Epidermal melanocyte (primary cell): ENCODE measurements around the gene COPZ1.
"Not testable (repeated sequence)": the region's sequence is repeated elsewhere in the genome, so short reads cannot be mapped to it uniquely, and the experiment has no call there.

Experiments used
- DNase-seq: peaks from one replicate; pipeline ENCODE4 v3.0.0; 2011; ENCODE audit warnings: low spot score; ENCODE audit not compliant: insufficient read length

The COPZ1 gene, protein sequence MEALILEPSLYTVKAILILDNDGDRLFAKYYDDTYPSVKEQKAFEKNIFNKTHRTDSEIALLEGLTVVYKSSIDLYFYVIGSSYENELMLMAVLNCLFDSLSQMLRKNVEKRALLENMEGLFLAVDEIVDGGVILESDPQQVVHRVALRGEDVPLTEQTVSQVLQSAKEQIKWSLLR

DNA sequence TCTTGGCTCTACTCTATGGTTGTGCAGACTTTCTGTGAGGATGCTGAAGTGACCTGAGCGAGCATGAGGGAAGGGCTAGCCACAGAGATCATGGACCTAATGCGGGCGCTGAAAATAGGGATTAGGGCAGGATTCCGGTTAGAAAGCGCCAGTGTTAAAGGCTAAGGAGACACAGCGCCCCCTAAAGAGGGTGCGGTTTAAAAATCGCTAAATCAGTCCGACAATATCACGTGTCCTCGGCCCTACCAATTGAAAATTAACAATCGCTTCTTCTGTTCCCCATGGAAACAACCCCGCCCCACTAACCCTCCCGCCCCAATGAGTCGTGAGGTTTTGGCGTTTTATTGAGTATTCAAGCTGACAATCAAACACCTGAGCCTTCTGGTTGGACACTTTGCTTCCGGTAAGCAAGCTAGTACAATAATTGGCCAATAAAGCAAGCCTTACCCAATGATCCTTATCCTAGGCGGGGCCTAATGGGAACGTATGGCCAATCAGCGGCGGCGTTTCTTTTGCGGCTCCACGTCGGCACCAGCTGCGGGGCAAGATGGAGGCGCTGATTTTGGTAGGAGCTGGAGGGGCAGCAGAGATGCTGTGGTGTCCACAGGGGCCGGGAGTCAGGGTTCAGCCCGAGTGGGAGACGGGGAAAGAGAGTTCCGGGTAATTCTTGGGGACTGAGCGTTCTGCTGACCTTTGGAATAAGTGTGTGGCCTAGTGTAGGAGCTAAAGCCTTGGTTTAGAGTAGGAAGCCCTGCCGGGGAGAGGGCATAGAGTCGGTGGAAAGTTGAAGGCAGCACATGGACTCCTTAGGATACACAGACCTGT lies at the start of gene COPZ1:
COPZ1 (plus strand) TSS at position 515 of the 825 bp plus-strand sequence; CDS start at position 548, 33 bp downstream.
- DNase-seq: peak; percentile 96

DNA sequence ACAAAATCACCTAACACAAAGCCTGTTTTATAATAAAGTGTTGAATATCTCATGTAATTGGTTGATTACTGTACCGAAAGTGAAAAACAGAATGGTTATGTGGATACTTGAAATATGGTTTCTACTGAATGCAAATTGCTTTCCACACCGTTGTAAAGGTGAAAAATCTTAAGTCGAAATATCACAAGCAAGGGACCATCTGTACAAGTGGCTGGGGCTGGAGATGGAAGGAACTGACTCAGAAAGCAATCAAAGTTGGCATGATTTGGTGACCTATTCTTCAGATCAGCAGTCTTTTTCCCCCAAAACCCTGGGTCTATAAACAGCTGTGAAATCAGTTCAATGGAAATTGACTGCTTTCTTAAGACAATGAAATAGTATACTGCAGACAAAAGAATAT lies 48.6 kb upstream of the COPZ1 start:
- DNase-seq: no peak

DNA sequence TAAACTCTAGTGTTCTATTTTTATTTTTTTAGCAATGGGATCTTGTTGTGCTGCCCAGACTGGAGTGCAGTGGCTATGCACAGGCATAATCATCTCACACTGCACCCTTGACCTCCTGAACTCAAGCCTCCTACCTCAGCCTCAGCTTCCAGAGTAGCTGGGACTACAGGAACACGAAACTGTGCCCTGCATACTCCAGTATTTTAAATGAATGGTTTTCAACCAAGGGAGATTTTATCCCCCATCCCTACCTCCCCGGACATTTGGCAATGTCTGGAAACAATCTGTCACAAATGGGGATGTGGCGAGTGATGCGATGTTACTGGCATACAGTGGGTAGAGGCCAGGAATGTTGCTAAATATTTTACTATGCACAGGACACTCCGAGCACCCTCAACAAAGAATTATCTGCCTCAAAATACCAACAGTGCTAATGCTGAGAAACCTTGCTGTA lies 47.1 kb upstream of the COPZ1 start:
- no peak for DNase-seq

DNA sequence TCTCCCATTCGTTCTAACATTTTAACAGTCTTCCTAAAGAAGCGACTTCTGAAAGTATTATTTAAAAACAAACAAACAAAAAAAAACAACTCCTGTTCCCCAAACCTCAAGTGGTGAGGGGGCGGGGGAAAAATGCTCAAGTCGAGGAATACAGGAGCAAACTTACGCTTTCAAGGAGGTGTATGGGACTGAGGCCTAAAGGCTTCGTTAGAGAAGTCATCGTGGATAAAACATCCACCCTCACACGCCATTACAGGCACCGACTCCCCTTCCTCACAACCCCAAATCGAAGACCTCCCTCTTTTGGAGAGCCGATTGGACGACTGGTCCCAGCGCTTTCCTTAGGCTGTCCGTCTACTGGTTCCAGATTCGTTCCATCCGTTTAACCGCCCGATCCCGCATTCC lies 45.7 kb upstream of the COPZ1 start:
- no peak for DNase-seq

DNA sequence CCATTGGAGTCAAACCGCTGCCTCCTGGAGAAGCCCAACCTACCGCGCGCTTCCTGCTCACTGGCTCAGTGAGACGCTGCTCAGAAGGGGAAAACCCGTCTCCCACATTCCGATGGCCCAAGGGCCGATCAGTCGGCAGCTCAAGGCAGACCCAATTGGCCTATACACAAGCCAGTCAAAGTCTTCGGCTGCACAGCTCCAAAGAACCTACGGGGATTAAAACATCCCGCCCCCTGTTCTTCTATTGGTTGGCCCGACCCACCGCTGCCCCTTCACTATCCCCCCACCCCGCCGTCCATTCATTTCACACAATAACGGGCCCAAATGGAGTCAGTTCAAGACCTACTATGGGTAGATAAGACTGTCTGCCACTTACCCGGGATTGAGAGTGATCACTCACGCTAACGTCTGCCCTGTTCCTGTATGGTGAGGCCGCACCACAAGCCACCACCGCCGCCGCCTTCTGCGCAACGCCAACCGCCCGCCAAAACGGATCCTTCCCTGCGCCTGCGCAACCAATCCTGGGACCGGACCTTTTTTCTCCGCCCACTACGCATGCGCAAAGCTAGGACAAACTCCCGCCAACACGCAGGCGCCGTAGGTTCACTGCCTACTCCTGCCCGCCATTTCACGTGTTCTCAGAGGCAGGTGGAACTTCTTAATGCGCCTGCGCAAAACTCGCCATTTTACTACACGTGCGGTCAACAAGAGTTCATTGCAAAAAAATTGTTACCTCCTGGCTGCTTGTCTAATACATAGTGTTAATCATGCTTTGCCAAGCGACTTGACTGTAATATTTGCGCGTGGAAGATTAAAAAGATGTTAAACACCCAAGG lies 45.1 kb upstream of the COPZ1 start, which contains the start of gene CBX5:
CBX5 (minus strand) TSS at position 491 of the 836 bp plus-strand sequence. CDS start 22,472 bp downstream, outside the sequence.
- peak; percentile 94 for DNase-seq

DNA sequence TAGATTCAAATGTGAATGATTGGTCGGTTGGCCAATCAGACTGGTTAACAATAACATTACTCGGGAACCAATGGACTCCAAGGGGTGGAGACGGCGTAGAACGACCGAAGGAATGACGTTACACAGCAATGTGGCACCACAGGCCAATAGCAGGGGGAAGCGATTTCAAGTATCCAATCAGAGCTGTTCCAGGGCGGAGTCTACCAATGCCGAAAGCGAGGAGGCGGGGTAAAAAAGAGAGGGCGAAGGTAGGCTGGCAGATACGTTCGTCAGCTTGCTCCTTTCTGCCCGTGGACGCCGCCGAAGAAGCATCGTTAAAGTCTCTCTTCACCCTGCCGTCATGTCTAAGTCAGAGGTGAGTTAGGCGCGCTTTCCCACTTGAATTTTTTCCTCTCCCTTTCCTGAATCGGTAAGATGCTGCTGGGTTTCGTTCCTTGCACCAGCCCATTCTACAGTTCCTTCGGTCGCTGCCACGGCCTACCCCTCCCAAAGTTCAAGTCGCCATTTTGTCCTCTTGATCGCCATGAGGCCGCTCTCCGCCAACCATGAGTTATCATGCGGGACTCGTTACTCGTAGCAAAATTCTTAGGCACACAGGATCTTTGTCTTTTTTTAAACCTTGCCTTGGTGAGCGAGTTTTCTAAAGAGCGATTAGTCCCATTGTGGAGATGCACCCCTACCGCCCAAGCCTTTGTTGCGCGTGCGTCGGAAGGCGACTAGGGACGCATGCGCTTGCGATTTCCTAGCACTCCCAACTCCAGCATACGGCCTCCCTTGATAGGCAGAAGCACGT lies 44.3 kb upstream of the COPZ1 start, which contains the start of gene HNRNPA1:
HNRNPA1 (plus strand) TSS at position 259 of the 793 bp plus-strand sequence; CDS start at position 341, 82 bp downstream.
- DNase-seq: peak; percentile 97

DNA sequence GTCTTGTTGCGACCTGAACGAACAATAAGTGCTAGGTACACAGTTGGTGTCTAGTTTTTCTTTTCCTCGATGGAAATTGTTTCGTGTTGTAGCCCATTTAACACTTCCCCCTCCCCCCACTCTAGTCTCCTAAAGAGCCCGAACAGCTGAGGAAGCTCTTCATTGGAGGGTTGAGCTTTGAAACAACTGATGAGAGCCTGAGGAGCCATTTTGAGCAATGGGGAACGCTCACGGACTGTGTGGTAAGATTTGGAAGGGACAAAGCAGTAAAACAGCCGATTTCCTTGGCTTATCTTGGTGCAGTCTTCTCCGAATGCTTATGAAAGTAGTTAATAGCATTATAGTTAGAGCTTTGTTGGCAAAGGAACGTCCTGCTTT lies 43.7 kb upstream of the COPZ1 start:
- DNase-seq: not testable (repeated sequence)

DNA sequence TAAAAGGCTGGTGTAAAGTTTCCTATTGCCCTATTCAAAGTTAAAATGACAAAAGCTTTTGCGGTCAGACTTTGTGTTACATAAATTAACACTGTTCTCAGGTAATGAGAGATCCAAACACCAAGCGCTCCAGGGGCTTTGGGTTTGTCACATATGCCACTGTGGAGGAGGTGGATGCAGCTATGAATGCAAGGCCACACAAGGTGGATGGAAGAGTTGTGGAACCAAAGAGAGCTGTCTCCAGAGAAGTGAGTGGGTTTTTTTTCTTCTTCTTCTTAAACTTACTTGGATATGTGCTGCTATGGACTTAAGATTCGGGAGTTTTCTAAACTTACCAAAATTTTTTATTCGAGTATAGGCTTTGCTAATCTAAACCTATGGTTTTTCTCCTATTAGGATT lies 43.2 kb upstream of the COPZ1 start:
- not testable (repeated sequence) for DNase-seq

DNA sequence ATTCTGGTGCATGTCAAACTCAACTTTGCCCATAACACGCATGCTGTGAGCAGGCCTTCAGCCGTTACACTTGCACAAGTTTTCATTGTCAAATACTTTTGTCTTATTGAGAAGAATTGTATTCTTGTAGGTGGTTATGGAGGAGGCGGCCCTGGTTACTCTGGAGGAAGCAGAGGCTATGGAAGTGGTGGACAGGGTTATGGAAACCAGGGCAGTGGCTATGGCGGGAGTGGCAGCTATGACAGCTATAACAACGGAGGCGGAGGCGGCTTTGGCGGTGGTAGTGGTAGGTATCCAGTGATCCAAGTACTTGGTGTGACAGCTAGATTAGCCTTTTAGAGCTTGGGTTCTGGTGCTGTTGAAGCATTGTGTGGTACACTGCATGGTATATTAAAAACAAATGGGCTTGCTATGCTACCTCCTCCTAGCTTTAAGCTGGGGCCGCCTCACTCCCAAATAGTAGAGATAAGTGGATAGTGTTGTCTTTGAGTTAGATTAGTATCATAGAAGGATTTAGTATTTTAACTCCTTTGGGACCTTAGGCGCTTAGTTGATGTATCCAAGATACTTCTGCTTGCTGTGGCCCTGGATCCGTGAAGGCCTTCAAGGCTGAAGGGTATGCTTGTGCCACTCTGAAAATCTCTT lies 41.9 kb upstream of the COPZ1 start:
- no peak for DNase-seq

DNA sequence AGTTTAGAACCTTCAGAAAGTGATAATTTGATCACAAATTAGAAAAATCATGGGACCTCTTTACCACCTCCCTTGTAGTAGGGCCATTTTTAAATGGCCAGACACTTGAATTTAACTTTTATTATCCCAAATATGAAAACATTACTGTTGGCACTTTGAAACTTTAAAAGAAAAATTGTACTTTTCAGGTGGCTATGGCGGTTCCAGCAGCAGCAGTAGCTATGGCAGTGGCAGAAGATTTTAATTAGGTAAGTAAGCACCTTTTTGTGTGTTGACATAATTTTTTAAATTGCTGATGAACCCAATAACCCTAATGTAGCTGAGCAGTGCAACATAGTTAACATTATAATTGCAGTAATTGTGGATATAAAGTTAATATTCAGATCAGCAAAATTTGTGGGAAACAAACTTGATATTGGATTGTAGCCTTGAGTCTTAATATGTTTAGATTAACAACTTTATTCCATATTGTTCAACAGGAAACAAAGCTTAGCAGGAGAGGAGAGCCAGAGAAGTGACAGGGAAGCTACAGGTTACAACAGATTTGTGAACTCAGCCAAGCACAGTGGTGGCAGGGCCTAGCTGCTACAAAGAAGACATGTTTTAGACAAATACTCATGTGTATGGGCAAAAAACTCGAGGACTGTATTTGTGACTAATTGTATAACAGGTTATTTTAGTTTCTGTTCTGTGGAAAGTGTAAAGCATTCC lies 40.7 kb upstream of the COPZ1 start:
- DNase-seq: not testable (repeated sequence)

DNA sequence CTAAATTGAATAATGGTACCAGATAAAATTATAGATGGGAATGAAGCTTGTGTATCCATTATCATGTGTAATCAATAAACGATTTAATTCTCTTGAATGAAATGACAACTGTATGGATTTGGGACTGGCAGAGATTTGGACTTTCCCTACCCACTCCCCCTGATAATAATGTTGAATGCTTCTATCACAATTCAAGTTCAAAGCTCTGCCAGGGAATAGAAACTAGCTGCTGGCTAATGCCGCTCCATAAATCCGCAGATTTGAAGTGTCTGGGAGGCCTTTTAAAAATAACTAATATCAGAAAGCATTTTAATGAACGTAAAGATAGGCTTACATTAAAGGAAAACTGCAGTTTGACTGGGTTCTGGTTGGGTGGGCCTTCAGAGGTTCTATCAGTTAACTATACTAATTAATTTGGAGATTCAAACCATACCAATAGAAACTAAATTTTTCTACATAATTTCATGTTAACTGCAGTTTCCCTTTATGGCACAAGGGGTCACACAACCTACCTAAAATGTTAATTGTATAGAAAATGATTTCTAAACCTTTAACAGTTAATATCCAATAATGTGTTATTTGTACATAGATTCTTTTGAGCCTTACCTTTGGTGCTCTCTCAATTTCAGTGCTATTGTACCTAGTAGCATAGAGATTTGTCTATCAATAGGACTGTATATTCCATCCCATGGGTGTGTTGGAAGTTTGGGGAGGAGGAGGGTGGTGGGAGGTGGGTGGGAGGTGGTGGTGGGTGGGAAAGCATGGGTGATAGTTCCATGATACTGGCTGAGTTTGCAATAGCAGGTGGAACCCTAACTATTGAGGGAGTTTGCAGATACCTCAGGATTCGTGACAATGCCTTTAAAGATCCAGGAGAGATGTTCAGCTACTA lies 39.5 kb upstream of the COPZ1 start:
- no peak for DNase-seq

DNA sequence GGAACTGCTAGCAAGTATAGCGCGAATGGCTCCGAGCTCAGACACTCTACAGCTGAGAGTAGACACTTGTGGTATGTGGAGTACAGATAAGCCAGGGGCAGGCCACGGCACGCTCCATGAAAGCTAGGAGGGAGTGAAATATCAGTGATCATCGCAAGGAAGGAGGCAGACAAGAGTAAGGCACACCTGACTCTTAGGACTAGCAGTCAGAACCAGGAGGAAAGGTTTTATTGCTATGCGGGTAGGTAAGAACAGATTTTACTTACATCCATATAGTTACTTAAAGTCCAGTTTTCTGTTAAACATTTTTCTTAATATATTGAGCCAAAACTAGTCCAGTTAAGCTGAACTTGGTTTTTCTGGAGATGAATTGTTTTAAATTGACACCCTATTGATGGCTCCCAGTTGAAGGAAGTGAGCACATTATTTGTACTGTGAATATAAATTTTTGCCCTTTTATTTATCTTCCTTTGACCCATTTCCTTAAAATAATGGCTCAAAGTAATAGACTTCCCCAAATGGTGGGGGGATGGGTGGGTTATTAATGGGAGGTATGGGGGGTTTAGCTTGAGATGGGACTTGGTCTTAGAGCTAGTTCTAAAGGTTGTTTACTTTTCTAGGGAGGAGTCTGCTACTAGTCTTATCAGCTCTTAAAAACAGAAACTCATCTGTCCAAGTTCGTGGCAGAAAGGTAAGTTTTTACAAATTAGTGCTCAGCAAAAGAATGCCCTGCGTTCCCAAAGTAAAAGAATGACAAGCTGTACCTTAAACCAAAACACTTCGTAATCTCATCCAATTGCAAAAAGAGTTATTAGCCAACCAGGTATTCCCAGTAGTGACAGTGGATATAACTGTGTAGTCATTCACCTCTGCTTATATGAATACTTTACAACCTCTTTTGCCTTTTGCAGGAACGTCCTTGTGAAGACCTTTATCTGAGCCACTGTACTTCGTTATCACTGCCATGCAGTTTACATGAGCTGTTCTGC lies 38.6 kb upstream of the COPZ1 start:
- DNase-seq: no peak

DNA sequence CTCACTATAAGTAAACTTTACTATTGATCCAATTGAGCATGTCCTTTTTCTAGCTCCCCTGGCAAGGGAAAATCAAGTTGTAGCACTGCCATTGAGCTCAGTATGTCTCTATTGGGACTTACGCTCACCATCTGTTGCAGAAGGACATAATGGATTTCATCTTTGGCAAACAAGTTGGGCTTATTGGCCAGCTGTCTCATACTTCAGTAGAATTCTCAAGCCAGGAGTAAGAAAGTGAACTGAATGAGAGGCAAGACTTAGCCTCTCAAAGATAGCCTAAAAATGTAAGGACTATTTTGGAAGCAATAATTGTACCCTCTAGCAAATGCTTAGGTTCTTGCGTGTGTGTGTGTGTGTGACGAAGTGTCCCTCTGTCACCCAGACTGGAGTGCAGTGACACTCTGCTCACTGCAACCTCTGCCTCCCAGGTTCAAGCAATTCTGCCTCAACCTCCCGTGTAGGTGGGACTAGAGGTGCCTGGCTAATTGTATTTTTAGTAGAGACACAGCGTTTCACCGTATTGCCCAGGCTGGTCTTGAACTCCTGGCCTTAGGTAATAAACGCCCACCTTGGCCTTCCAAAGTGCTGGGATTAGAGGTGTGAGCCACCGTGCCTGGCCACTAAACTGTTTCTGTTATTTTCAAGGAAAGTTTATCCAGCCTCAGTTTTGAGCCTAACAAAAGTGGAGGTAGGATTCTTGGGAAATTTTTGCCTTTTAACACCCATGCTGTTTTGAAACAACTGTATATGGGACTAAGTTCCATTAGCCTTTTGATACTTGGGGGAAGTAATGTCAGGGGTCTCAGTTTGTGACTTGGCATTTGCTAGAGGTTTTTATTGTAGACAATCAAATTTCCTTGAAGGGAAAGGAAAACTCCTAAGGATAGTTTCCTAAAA lies 37.4 kb upstream of the COPZ1 start:
- no peak for DNase-seq

DNA sequence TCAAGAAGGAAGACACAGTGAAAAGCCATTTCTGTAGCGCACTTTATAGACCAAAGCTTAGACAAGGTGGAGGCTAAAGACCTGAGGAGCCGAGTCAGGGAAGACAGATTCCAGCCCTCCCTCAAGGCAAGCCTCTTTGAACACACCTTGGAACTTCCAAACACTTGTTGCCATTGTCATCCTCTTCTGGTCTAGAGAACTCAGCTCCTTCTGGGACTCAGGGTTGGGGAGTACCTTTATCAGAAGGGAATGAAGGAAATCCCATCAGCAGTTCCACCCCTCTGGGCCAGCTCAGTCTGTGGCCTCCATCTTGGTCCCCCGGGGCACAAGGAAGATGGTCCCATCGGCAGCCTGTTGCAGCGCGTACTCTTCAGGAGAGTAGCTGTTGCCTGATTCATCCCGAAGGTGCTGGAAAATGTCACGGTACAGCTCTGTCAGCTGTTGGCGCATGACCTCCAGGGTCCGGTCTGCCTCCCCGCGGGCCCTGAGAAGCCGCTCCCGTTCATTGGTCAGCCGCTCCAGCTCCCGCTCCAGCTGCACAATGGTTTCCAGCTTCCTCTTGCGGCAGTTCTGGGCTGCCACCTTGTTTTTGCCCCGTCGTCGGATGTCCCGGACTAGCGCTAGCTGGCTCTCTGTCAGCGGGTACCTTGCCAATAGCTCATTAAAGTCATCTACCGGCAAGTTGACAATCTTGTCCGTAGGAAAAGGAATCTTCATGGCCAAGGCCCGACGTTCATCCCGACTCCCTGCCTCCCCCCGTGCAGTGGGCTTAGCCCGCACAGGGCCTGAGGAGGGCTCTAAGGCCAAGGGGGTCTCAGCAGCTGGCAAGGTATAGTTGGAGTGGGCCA lies 32.6 kb upstream of the COPZ1 start:
- DNase-seq: no peak

DNA sequence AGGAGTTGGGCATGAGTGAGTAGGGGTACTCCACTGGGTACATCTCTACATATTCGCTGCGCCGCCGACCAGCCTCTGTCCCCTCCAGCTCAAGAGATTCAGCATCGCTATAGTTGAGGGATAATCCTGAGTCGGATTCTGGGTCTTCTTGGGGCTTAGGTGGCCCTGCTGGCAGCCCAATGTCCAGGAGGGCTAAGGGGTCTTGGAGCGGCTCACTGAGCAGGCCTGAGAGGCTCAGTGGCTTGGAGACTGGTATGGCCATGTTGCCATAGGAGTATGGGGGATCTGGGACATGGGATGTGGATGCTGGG lies 32.0 kb upstream of the COPZ1 start:
- DNase-seq: no peak
